Dedifferentiated amniotic fluid mesenchymal stem cell (primary cell): Measurements from ENCODE around the gene METTL17.
"Not testable (repeated sequence)": the region's sequence is repeated elsewhere in the genome, so short reads cannot be mapped to it uniquely, and the experiment has no call there.

Experiments used
- DNase-seq: peaks from one replicate; pipeline ENCODE4 v3.0.0-alpha.2; 2016; ENCODE audit errors: extremely low spot score

Gene METTL17

DNA sequence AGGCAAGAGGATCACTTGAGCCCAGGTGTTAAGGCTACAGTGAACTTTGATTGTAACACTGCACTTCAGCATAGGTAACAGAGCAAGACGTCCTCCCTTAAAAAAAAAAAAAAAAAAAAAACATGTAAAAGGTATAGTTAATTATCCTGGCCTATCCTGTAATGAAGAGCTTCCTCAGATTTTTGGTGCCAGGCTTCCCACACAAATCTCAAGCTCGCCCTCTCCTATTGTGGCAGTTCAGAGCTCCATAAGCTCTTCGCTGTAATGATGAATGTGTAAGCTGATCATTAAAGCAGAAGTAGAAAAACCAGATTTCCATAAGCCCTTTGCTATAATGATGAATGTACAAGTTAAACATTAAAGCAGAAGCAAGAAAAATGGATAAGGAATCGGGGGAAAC lies 7.3 kb downstream of the METTL17 start:
- DNase-seq: no peak

DNA sequence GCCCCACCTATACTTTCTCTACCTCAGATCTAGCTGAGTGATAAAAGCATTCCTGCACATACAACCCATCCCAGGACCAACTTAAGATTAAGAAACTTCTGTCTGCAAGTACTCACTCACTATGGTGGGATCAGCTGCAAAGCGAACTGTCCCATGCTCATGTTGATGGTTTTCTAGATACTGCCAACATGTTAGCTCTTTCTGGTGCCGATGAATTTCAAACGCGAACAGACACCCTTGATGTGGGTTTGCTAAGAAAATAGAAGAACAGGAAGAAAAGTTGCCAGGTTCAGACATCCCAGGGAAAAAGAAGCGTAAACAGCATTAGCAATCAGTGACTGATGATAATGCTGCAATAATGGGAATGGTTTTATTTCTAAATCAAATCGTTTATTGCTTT lies 7.8 kb downstream of the METTL17 start:
- no peak for DNase-seq

DNA sequence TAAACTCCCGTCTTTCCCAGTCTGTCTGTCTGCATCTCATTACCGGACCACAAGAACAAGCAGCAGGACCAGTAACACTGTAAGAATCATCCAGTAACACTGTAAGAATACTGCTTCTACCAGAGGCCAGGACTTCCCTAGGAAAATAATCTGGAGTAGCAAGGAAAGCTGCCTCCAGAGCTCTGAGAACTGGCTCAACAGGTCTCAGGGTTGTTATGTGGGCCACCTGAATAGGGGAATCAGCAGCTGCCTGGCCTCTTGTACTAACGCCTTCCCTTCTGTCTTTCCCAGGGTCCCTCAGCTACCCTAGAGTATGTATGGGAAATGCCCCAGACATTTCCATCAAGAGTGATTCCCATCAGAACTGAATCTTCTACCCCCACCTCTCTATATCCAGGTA lies 8.4 kb downstream of the METTL17 start:
- no peak for DNase-seq

DNA sequence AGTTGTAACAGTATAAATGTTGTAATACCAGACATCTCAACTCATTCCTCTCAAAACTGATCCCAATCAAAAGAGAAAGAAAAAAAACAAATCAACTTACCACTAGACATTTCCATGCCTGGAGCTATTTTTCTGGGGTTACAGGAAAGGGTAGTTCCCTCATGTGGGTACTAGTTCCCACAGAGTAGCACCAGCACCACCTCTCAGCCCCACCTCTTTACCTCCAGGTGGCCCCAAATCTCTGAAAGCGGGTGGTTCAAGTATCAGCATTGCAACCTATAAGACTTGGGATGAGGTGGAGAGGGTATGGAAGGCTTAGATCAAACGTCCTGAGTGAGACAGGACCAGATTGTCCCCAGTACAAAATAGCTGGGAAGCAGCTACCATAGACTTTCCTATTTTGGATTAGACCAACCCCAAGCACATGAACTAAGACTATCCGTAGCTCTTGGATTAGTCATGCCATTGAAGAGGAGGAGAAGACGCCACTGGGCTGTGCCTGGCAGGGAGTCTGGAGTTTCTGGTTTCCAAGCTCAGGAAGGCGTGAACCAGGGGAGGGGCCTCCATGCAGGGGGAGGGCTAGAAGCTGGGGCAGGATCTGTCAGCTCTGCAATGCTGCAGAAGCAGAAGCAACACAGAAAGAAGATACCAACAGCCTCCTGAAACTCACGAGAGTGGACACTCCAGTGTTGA lies 9.0 kb downstream of the METTL17 start, which contains the start of gene SLC39A2:
Gene SLC39A2 (plus strand): TSS at position 620 of the 693 bp plus-strand sequence. CDS start 154 bp downstream, outside the sequence.
- peak; percentile 52 for DNase-seq

DNA sequence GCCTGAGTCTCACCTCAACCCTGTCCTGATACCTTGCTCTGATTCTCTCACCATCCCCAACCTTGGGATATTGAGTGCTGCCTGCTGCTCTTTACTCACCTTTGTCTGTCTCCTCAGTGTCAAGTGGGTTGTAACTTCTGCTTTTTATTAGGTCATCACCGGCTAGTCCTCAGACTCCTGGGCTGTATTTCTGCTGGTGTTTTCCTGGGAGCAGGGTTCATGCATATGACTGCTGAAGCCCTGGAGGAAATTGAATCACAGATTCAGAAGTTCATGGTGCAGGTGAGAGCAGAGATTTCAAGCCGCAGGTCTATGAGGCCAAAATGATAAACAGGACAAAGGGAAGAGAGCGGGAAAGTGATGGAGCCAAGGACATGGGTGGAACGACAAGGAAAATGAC lies 9.8 kb downstream of the METTL17 start:
- no peak for DNase-seq

DNA sequence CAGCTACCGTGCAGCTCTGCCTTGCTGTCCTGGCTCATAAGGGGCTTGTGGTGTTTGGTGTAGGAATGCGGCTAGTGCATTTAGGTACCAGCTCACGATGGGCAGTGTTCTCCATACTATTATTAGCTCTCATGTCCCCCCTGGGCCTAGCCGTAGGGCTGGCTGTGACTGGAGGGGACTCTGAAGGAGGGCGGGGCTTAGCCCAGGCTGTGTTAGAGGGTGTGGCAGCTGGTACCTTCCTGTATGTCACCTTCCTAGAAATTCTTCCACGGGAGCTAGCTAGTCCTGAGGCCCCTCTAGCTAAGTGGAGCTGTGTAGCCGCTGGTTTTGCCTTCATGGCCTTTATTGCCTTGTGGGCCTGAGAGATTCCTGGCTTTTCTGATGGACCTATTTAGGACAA lies 11.4 kb downstream of the METTL17 start:
- no peak for DNase-seq

DNA sequence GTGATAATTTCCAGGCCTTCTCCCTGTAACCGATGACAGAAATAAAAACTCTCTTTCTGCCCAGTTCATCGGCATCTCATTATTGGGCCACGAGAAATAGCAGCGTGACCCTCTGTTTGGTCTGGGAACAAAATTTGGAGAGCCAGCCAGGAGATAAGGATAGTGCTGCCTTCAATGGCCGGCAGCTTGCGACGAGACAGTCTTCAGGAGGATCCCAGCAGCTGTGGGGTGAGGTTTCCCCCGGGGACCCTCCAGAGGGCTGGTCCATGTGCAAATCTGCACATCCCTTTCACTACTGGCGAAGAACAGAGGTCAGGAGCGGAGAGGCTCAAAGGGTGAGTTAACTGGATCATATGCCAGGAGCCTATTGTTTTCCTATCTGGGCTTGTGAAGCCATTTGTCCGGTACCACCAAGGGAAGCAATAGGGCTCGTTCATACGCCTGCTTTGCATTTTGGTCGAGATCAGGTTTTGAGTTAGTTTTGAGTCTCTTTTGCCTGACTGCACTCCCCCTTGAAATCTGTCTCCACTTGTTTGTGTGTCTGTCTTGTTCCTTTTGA lies 14.1 kb downstream of the METTL17 start:
- no peak for DNase-seq

DNA sequence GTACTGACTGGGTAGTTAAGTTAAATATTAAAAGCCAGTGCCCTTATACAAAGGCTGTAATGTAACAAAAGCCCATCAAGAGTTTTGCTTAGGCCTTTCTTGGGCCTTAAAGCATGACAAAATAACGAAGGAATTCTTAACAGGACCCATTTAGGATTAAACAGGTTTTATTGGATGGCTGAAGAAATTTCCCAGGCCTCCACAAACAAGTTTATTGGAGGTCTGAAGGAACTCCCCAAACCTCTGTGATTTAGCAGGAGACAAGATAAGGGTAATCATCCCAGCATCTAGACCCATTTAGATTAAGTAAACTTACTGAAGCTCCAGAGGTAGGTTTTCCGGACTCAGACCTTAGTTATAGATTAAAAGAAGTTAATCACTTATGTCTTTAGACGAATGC lies 19.9 kb downstream of the METTL17 start:
- DNase-seq: not testable (repeated sequence)

DNA sequence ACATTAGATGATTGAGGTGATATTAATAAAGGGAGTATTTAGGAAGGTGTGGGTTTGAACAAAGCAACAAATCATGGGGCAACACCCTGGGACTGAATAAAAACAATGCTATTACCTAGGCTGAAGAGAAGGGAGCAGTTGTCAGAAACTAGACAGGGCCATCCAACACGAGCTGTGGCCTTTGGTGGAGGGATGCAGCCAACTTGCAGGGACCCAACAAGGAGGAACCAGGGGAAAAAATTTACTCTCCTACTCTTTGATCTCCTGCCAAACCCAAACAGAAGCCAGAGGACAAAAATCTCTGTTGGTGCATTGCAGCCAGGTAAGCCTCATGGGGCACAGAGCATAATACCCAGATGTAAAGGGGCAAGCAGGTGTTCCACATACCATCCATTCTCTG lies 21.4 kb downstream of the METTL17 start:
- no peak for DNase-seq

DNA sequence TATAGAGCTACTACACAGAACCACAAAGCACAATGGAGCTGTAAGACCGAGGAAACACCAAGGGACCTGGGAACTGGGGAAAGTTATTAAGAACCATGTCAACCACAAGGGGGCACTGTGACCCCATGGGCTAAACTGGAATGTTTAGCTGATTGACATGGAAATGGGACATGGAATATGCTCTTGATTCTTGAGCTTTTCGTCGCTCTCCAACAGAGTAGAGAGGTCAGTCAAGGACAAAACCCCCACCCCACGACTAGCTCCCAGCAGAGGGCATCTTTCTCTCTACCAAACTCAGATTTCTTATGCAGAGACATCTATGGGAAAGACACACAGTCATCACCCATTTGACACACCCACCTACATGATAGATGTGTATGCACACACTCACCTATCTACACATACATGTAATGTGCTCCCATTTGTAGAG lies 25.0 kb downstream of the METTL17 start:
- peak; percentile 82 for DNase-seq

DNA sequence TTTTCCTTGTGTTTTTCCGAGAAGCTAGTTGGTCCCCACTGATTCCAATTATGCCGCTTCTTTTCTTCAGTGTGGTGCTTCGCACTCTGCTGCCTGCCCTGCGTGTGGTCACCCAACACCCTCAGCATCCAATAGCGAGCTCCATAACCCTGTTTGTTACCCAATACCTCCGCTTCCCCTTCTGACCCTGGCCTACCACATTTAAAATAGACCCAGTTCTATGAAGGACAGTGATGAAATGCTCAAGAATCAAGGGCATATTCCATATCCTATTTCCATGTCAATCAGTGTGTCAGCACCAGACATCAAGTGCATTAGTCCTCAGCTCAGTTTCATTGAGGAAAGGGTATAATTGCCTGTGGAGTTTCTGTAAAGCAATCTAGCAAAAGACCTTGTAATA lies 25.5 kb downstream of the METTL17 start:
- DNase-seq: no peak

DNA sequence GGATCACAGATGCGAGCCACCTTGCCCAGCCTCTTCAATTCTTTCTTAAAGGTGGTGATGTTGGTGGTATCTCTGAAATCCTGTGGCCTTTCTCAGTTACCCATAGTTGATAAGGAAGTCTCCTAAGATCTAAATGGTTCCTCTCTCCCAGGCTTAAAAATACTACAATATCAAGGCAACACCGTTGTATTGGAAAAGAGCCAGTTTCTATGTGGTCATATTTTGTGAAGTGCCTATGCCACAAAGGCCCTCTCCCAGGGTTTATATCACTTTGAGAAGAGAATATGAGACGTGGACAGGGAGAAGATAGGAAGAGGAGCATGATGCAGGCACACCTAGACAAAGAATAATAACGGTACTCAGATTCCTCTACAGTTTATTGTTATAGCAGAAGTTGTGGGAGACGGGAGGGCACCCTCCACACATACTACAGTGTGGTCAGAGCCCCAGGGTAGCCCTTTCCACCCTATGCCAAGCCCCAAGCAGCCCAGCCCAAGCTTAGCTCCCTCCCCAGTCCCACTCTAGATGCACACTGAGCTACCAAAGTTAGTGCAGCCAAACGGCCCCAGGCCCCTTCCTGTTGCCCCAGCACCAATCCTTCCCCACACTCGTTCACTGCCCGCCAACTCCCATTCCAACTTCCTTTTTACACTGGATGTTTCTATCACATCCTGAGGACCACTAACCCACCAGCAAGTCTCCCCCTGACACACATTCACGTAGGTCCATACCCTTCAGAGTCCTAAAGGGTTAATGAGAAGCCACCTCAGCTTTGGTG lies 26.8 kb downstream of the METTL17 start:
- no peak for DNase-seq

DNA sequence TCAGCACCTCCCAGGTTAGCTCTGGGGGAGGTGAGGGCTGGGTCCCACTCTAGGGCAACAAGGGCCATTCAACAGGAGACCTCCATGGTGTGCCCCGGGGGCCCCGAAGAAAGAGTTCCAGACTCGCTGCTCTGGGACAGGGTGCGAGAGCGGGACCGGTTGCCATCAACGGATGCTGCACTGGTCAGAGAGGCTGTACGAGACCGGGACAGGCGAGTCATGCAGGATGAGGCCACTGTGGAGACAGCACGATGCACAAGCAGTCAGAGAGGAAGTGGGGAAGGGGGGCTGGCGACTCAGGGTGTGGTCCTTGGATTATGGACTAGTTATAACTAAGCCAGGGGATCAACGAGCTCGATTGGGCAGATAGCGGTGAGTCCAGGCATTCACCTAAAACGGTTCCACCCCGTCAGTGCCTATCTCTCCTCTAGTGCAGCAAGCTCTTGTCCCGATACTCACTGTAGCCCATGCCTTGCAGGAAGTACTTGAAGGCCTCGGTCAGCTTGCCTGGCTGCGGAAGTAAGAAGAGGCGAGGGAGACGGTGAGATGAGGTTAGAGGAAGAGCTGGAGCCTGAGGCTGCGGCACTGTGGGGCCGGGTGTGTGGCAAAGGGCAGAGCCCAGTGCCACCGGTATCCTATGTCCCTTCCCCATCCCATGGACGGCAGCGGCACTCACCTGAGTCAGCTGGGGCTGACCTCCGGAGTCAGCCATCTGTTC lies 27.9 kb downstream of the METTL17 start:
- no peak for DNase-seq

DNA sequence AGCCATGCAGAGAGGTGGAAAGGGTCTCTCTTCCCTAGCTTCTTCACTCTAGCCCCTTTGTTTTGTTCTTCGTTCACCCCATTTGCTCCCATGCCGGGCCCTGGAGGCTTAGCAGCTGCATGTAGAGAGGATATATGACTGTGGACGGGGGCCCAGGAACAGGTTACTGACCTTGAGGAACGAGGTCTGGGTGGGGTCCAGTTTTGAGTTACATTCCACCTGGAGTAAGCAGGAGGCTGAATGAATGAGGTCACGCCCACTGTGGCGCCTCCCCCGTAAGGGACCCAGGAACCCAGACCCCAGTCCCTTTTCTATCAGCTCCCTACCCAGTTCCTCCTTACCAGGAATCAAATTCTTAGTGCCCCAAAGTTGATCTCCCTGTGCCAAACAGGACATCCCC lies 28.5 kb downstream of the METTL17 start:
- DNase-seq: no peak

DNA sequence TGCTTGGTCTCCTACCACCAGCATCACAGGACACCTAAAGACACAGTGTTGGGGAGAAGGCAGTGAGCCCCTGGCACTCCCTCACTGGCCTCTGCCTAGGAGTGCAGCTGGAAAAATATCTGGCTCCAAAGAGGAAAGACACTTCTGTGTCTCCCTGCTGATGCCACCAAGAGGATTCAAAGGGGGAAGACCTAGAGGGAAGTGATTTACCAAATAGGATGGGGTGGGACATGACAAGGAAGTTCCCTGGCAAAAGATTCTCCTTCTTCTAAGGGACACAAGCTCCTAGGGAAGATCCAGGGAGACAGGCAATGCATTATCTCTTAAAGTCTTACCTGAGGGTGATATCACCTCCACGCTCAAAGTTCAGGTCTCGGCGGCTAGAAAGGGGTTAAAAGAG lies 29.0 kb downstream of the METTL17 start:
- no peak for DNase-seq

DNA sequence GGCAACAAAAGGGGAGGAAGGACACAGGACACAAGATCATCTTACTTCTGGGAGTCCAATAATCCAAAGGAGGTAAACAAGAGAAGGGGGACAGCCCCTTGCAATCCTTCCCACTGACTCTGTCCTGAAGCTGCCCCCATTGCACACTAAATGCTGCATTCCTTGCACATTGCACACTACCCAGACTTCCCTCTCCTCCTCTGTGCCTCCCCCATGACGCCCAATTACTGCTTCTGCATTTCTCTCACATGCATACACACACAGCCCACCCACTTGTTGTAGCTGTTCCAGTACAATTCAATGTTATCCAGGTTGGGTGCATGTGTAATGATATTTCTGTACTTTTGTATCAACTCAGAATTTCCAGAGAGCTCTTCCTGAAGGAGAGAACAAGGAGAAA lies 29.6 kb downstream of the METTL17 start:
- DNase-seq: no peak

DNA sequence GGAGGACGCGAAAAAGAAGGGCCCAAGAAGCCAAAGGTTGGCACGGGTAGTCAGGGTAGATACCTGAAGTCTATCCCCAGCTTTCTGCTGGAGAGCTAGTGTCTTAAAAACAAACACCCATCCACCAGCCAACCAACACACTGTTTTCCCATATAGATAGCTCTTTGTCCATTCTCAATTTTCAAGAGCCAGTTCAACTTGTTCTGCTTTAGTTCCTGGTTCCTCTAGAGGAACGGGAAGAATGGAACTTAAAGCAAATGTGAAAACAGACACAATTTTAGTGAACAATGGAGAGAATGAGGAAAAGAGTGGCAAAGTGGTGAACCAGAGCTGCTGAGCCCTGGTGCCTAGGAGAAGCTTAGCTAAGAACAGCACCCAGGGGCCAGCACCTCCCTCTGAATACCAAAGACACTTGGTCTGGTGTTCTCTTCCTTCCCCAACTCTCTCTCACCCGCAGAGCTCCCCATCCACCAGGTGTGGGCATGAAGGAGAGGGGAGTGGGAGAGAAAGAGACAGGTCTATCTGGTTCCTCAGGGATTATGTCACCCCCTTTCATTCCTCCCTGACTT lies 31.3 kb downstream of the METTL17 start:
- no peak for DNase-seq

DNA sequence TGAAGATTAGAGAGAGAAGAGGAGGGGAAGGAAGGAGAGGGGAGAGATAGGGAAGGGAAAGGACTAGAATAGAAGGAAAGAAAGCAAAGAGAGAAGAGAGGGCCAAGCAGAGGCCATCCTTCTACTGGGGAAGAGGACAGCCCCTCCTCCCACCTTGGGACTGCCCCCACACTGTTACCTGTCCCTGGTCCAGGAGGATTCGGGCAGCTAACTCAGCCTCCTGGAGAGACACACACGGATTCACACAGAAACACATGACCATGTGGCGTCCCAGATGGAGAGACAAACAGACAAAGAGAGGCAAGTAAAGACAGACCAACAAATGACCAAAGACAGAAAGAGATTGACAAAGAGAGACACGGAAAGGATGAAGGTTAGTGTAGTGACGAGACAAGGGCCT lies 32.9 kb downstream of the METTL17 start:
- no peak for DNase-seq

DNA sequence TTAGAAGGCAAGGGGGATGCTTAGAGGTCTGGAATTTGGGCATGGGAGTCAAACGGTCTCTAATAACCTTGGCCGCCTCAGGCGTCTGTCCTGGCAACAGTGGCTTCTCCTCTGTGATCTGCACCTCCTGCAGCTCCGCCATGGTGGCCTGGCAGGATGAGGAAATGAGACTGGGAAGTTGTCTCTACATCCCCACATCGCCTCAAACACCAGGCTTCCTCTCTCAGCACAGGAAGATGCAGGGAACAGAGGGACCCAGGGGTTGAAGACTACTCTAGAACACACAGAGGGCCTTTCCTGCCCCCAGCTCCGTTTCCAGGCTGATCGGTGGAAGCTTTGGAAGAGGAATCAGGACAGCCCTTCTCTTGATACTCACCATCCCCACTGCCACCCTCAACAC lies 33.4 kb downstream of the METTL17 start:
- DNase-seq: no peak

DNA sequence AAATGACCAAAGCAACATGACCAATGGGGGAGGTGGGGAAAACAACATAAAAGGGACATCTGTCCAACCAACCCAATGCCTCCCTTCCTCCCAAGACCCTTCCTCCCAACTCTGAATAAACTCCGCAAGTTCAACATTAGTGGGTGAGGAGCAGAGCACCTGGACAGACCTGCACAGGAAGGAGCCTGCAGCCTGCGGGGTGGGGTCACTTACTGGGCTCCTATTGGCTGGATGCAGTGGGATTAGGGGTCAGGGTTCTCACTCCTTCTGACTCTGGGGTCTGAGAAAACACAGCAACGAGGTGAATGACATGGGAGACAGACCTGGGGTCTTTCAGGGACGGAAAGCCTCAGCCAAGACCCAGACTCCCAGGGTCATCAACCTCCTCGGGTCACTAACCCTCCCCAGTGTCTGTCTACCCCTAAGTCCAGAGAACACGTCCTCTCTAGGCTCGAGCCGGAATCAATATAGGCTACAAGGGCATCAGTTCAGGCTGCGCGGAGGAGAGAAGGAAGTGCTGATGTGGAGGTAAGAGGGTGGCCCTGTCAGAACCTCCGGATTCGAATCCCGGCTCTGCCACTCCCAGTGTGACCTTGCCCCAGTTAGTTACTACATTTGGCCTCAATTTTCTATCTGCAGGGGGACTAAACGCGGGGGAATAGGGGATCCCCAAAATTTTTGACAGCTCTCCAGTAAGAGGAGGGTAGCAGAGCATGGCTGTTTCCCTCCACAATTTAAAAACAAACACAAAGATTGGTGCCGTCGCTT lies 34.2 kb downstream of the METTL17 start:
- DNase-seq: no peak
